Muscle of back (tissue), 11 donors: ENCODE data around the gene GNAZ. TPM values are rescaled to one million over a fixed set of nuclear protein-coding genes. Genes with fewer than 3 reads are reported as not detected.
"Not testable (repeated sequence)": the region's sequence is repeated elsewhere in the genome, so short reads cannot be mapped to it uniquely, and the experiment has no call there.

ENCODE experiments used
- DNase-seq, 3 donors: peaks; one replicate each; pipeline versions ENCODE4 v3.0.0 to v3.0.0-alpha.2; 2013
- polyA plus RNA-seq, 10 donors: library from polyadenylated mRNA; unstranded; fragments of 120-200 nt; gene quantifications; one replicate each; pipeline ENCODE4 v1.2.1, GENCODE V29; 2013; ENCODE audit not compliant: insufficient read length in 10 of 10

Gene GNAZ
- polyA plus RNA-seq, 10 donors: 1.9 to 4.0 (median 3.0) TPM

GRCh38 chr22:23130697-23131096 lies 60.4 kb downstream of the GNAZ start:
- DNase-seq: no peak

- DNase-seq: no peak
These were observed 61.6 kb downstream of the GNAZ start for GRCh38 chr22:23131931-23132330.

GRCh38 chr22:23132376-23133091 lies 62.2 kb downstream of the GNAZ start:
- no peak for DNase-seq

GRCh38 chr22:23133922-23134321 lies 63.6 kb downstream of the GNAZ start:
- no peak for DNase-seq

GRCh38 chr22:23136991-23137390 lies 66.7 kb downstream of the GNAZ start:
- DNase-seq: not testable (repeated sequence)

- DNase-seq: no peak
These were observed 67.1 kb downstream of the GNAZ start for GRCh38 chr22:23137468-23137867.

- no peak for DNase-seq
These were observed 67.7 kb downstream of the GNAZ start for GRCh38 chr22:23137905-23138561.

- DNase-seq: no peak
These were observed 68.5 kb downstream of the GNAZ start for GRCh38 chr22:23138584-23139435.

GRCh38 chr22:23140385-23140784 lies 70.1 kb downstream of the GNAZ start:
- no peak for DNase-seq

- no peak for DNase-seq
These were observed 72.3 kb downstream of the GNAZ start for GRCh38 chr22:23142546-23143105.

GRCh38 chr22:23143119-23143518 lies 72.8 kb downstream of the GNAZ start:
- no peak for DNase-seq

GRCh38 chr22:23144432-23144831 lies 74.1 kb downstream of the GNAZ start:
- DNase-seq: no peak

- DNase-seq: peak; percentile 92 to 96 (median 92)
These were observed 74.9 kb downstream of the GNAZ start, which contains the start of gene RAB36 for GRCh38 chr22:23144932-23145877. RAB36 (plus strand) TSS chr22:23145477; CDS start chr22:23146617, 1,140 bp downstream.

- DNase-seq: peak in 1 of 3 donors; percentile 32
These were observed 75.7 kb downstream of the GNAZ start for GRCh38 chr22:23145878-23146470.

GRCh38 chr22:23146478-23147205 lies 76.3 kb downstream of the GNAZ start:
- DNase-seq: no peak

- DNase-seq: no peak
These were observed 77.5 kb downstream of the GNAZ start for GRCh38 chr22:23147617-23148387.

GRCh38 chr22:23149743-23150238 lies 79.5 kb downstream of the GNAZ start:
- DNase-seq: peak in 1 of 3 donors; percentile 34

GRCh38 chr22:23150762-23151161 lies 80.4 kb downstream of the GNAZ start:
- DNase-seq: no peak

- DNase-seq: no peak
These were observed 81.5 kb downstream of the GNAZ start for GRCh38 chr22:23151827-23152226.
